Measurements from ENCODE around the gene ADTRP. TPM values are rescaled to one million over a fixed set of nuclear protein-coding genes. Genes with fewer than 3 reads are reported as not detected.

The ADTRP gene, protein sequence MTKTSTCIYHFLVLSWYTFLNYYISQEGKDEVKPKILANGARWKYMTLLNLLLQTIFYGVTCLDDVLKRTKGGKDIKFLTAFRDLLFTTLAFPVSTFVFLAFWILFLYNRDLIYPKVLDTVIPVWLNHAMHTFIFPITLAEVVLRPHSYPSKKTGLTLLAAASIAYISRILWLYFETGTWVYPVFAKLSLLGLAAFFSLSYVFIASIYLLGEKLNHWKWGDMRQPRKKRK
- total RNA-seq: 2.7 and 40.0 TPM in 2 replicates

GRCh38 chr6:11778648-11779328, at the start of gene ADTRP:
Gene ADTRP (minus strand): TSS chr6:11778803. CDS start chr6:11778759, 44 bp downstream.

Other genes with a start within 250 kb of the ADTRP start
- gene TMEM170B, start 241.1 kb downstream of the ADTRP start, total RNA-seq: 1.1 and 1.2 TPM in 2 replicates
- 9.5 and 16.2 TPM in 2 replicates for gene HIVEP1, start 233.5 kb upstream of the ADTRP start, total RNA-seq

All from endothelial cell of coronary artery (primary cell).